GM19025 (cell line): ENCODE measurements around the gene SNX18.
"Not testable (repeated sequence)": the region's sequence is repeated elsewhere in the genome, so short reads cannot be mapped to it uniquely, and the experiment has no call there.

ENCODE experiments used
- ATAC-seq: cut with Tn5 transposase; IDR thresholded peaks from one replicate; pipeline ENCODE4 v1.9.1; 2021; ENCODE audit warnings: mild to moderate bottlenecking, low read depth, moderate library complexity; ENCODE audit not compliant: unreplicated experiment

The SNX18 gene

GRCh38 chr5:54518818-54519508, 1.4 kb downstream of the SNX18 start:
- ATAC-seq: no peak

- ATAC-seq: no peak
Measured at GRCh38 chr5:54519509-54519876, 1.9 kb downstream of the SNX18 start.

GRCh38 chr5:54520438-54520846, 2.9 kb downstream of the SNX18 start:
- no peak for ATAC-seq

GRCh38 chr5:54520940-54521339, 3.4 kb downstream of the SNX18 start:
- ATAC-seq: no peak

GRCh38 chr5:54521856-54522479, 4.4 kb downstream of the SNX18 start:
- no peak for ATAC-seq

- no peak for ATAC-seq
Measured at GRCh38 chr5:54523534-54523933, 6.0 kb downstream of the SNX18 start.

GRCh38 chr5:54524082-54524481, 6.5 kb downstream of the SNX18 start:
- no peak for ATAC-seq

GRCh38 chr5:54524704-54525103, 7.1 kb downstream of the SNX18 start:
- no peak for ATAC-seq

GRCh38 chr5:54525261-54525660, 7.7 kb downstream of the SNX18 start:
- no peak for ATAC-seq

- ATAC-seq: no peak
Measured at GRCh38 chr5:54525692-54526091, 8.1 kb downstream of the SNX18 start.

- no peak for ATAC-seq
Measured at GRCh38 chr5:54526604-54527288, 9.2 kb downstream of the SNX18 start.

- no peak for ATAC-seq
Measured at GRCh38 chr5:54528633-54529209, 11.2 kb downstream of the SNX18 start.

- no peak for ATAC-seq
Measured at GRCh38 chr5:54529565-54529964, 12.0 kb downstream of the SNX18 start.

- ATAC-seq: no peak
Measured at GRCh38 chr5:54531546-54531945, 14.0 kb downstream of the SNX18 start.

- no peak for ATAC-seq
Measured at GRCh38 chr5:54533541-54534190, 16.1 kb downstream of the SNX18 start.

GRCh38 chr5:54534191-54535004, 16.8 kb downstream of the SNX18 start:
- no peak for ATAC-seq

- ATAC-seq: no peak
Measured at GRCh38 chr5:54535149-54535844, 17.7 kb downstream of the SNX18 start.

GRCh38 chr5:54536375-54536774, 18.8 kb downstream of the SNX18 start:
- ATAC-seq: not testable (repeated sequence)

GRCh38 chr5:54536861-54537260, 19.3 kb downstream of the SNX18 start:
- ATAC-seq: not testable (repeated sequence)

GRCh38 chr5:54537725-54538124, 20.2 kb downstream of the SNX18 start:
- no peak for ATAC-seq
